OCI-LY3 (cell line): Measurements from ENCODE around the gene PPP1R15B.

ENCODE experiments used
- H2AFZ ChIP-seq: fragments of 200-600, 300-600 bp; shearing (Covaris generic); 2 replicates; pipeline ENCODE4 v1.6.0; 2014; ENCODE audit warnings: antibody characterized with exemption, low read depth, low read length
- H3K27ac ChIP-seq: fragments of 200-600, 300-600 bp; sonication (generic); 2 replicates; pipeline ENCODE4 v1.5.1; 2014; ENCODE audit warnings: mild to moderate bottlenecking, low read length, moderate library complexity, mixed read lengths
- H3K27me3 ChIP-seq: fragments of 200-600, 300-600 bp; sonication (generic); 2 replicates; pipeline ENCODE4 v1.6.1; 2014; ENCODE audit warnings: low read depth, low read length, mixed read lengths
- H3K36me3 ChIP-seq: fragments of 200-600, 300-600 bp; sonication (generic); replicated peaks from 2 replicates; pipeline ENCODE3; 2014; ENCODE audit warnings: low read depth, low read length, mixed read lengths
- H3K4me1 ChIP-seq: fragments of 300-600, 200-600 bp; sonication (generic); 2 replicates; pipeline ENCODE4 v1.6.1; 2014; ENCODE audit warnings: low read length, mixed read lengths
- H3K4me2 ChIP-seq: fragments of 200-600, 300-600 bp; sonication (generic); 2 replicates; pipeline ENCODE4 v1.6.1; 2014; ENCODE audit warnings: low read length, mixed read lengths
- H3K4me3 ChIP-seq: fragments of 300-600, 200-600 bp; sonication (generic); 2 replicates; pipeline ENCODE4 v1.5.1; 2014; ENCODE audit warnings: antibody characterized with exemption, mild to moderate bottlenecking, low read length, moderate library complexity
- H3K79me2 ChIP-seq: fragments of 300-600, 200-600 bp; shearing (Covaris generic); 2 replicates; pipeline ENCODE4 v1.6.1; 2014; ENCODE audit warnings: mild to moderate bottlenecking, low read length, mixed read lengths
- H3K9ac ChIP-seq: fragments of 300-600, 200-600 bp; shearing (Covaris generic); 2 replicates; pipeline ENCODE4 v1.6.0; 2014; ENCODE audit warnings: mild to moderate bottlenecking, low read length, moderate library complexity
- H3K9me3 ChIP-seq: fragments of 200-600, 300-600 bp; shearing (Covaris generic); 2 replicates; pipeline ENCODE4 v1.6.1; 2014; ENCODE audit warnings: low read length, mixed read lengths; ENCODE audit not compliant: insufficient read depth
- H4K20me1 ChIP-seq: fragments of 200-600, 300-600 bp; sonication (generic); 2 replicates; pipeline ENCODE4 v1.6.1; 2016; ENCODE audit warnings: low read length, mixed read lengths; ENCODE audit not compliant: insufficient read depth
- CTCF ChIP-seq: fragments of 200-600, 300-600 bp; sonication (generic); IDR thresholded peaks from 2 replicates; pipeline ENCODE4 v1.5.1; 2014; ENCODE audit warnings: antibody characterized with exemption, low read length, low read depth
- EZH2phosphoT487 ChIP-seq: fragments of 200-600 bp; shearing (Covaris generic); IDR thresholded peaks from 2 replicates; pipeline ENCODE4 v1.6.1; 2018; ENCODE audit warnings: antibody characterized with exemption, mixed run types, low read depth

Gene PPP1R15B

DNA sequence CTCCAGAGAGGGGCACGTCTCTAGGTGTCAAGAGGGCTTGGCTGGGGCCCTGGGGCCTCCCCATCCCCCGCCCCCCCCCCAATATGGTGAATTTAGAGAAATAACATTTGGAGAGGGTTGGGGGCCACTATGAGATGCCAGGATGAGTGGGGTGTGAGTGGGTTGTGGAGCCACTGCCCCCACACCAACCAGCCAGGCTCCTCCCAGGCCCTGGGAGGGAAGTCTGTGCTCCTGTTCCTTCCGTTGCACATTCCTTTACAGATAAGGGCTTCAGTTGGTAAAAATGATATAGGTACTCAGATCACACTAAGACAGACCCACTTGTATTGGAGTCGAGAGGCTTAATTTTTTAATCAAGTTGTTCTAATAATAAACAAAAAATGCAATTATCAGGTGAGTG lies 51.3 kb downstream of the PPP1R15B start:
- H3K27me3 ChIP-seq = peaks cover 59% of the 10 kb centered on the region
- TF ChIP-seq CTCF = no peak
- TF ChIP-seq EZH2phosphoT487 = no peak
- H4K20me1 ChIP-seq = no peaks in the 10 kb centered on the region
- H3K27ac ChIP-seq = no peak overlapping the region
- H3K9ac ChIP-seq = no peak overlapping the region
- no peak overlapping the region for H3K4me2 ChIP-seq
- no peak overlapping the region for H2AFZ ChIP-seq
- H3K4me1 ChIP-seq = peaks cover 4% of the 10 kb centered on the region; the same call in 1 of the 2 replicates
- no peaks in the 10 kb centered on the region for H3K9me3 ChIP-seq
- H3K36me3 ChIP-seq = no peaks in the 10 kb centered on the region
- no peaks in the 10 kb centered on the region for H3K79me2 ChIP-seq
- no peak overlapping the region for H3K4me3 ChIP-seq

GRCh38 chr1:204359474-204360255 lies 52.0 kb downstream of the PPP1R15B start, which contains the start of gene PLEKHA6:
TSS of gene PLEKHA6 (minus strand) at chr1:204359929. CDS start at chr1:204273727, 86,202 bp downstream.
- no peaks in the 10 kb centered on the region for H4K20me1 ChIP-seq
- peak within 1 kb of the TSS; percentile 10; the same call in 1 of the 2 replicates for H3K4me2 ChIP-seq
- H3K9ac ChIP-seq = no peak within 1 kb of the TSS
- H2AFZ ChIP-seq = no peak within 1 kb of the TSS
- no peaks in the 10 kb centered on the region for H3K79me2 ChIP-seq
- no peaks in the 10 kb centered on the region for H3K9me3 ChIP-seq
- TF ChIP-seq EZH2phosphoT487 (no peak), CTCF (peak; percentile 24; the same call in 1 of the 2 replicates)
- peaks cover 53% of the 10 kb centered on the region for H3K27me3 ChIP-seq
- peaks cover 4% of the 10 kb centered on the region; the same call in 1 of the 2 replicates for H3K4me1 ChIP-seq
- H3K36me3 ChIP-seq = no peaks in the 10 kb centered on the region
- no peak within 1 kb of the TSS for H3K27ac ChIP-seq
- no peak within 1 kb of the TSS for H3K4me3 ChIP-seq

- Histone ChIP-seq H3K27ac (no peak overlapping the region), H3K9me3 (no peaks in the 10 kb centered on the region), H3K9ac (no peak overlapping the region), H2AFZ (no peak overlapping the region), H3K4me3 (no peak overlapping the region), H3K4me2 (no peak overlapping the region), H4K20me1 (no peaks in the 10 kb centered on the region), H3K4me1 (peaks cover 4% of the 10 kb centered on the region; the same call in 1 of the 2 replicates), H3K79me2 (no peaks in the 10 kb centered on the region), H3K36me3 (no peaks in the 10 kb centered on the region), H3K27me3 (peaks cover 52% of the 10 kb centered on the region)
- TF ChIP-seq EZH2phosphoT487 (no peak), CTCF (no peak)
These were observed 52.5 kb downstream of the PPP1R15B start for GRCh38 chr1:204359131-204359473.

- Histone ChIP-seq H3K4me1 (peaks cover 4% of the 10 kb centered on the region; the same call in 1 of the 2 replicates), H3K79me2 (no peaks in the 10 kb centered on the region), H3K9me3 (no peaks in the 10 kb centered on the region), H3K27ac (no peak overlapping the region), H3K4me3 (no peak overlapping the region), H3K9ac (no peak overlapping the region), H4K20me1 (no peaks in the 10 kb centered on the region), H3K27me3 (peaks cover 56% of the 10 kb centered on the region), H2AFZ (no peak overlapping the region), H3K36me3 (no peaks in the 10 kb centered on the region), H3K4me2 (no peak overlapping the region)
- TF ChIP-seq EZH2phosphoT487 = no peak
- TF ChIP-seq CTCF = no peak
These were observed 53.0 kb downstream of the PPP1R15B start for GRCh38 chr1:204358605-204359004.
